ENCODE data around the gene RABGEF1.

DNA sequence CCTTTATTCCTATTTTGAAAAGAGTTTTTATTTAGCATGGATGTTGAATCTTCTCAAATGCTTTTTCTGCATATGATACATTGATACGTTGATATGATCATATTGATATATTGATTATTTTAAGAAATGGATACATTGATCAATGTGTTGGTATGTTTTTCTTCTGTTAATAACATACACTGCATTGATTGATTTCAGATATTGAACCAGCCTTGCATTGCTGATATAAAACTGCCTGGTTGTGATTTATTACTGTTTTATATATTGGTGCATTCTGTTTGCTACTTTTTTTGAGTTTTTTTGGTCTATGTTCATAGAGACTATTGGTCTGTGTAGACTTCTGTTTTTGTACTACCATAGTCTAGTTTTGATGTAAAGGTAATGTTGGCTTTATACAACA, 26.8 kb upstream of the RABGEF1 start:
- TF ChIP-seq, protein P1, sequence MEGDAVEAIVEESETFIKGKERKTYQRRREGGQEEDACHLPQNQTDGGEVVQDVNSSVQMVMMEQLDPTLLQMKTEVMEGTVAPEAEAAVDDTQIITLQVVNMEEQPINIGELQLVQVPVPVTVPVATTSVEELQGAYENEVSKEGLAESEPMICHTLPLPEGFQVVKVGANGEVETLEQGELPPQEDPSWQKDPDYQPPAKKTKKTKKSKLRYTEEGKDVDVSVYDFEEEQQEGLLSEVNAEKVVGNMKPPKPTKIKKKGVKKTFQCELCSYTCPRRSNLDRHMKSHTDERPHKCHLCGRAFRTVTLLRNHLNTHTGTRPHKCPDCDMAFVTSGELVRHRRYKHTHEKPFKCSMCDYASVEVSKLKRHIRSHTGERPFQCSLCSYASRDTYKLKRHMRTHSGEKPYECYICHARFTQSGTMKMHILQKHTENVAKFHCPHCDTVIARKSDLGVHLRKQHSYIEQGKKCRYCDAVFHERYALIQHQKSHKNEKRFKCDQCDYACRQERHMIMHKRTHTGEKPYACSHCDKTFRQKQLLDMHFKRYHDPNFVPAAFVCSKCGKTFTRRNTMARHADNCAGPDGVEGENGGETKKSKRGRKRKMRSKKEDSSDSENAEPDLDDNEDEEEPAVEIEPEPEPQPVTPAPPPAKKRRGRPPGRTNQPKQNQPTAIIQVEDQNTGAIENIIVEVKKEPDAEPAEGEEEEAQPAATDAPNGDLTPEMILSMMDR (conservative IDR thresholded peaks at IDR 0.05; ENCODE audit: low read length), result no peak
- no peak for TF ChIP-seq EZH2phosphoT487 (IDR thresholded peaks at IDR 0.05; ENCODE audit: borderline replicate concordance, low read depth, low read length)

All from OCI-LY7 (cell line).